Vagina (tissue), 2 donors: ENCODE results near the gene PRM3. TPM values are rescaled to one million over a fixed set of nuclear protein-coding genes. Genes with fewer than 3 reads are reported as not detected.
A peak's percentile ranks its signal among the peaks of the same experiment; 100 is the strongest.
"Not testable (repeated sequence)": the region's sequence is repeated elsewhere in the genome, so short reads cannot be mapped to it uniquely, and the experiment has no call there.

Experiments used
- DNase-seq, 2 donors: peaks; one replicate each; pipeline ENCODE4 v3.0.0-alpha.2; 2017; ENCODE audit errors: extremely low spot score in 2 of 2
- H3K27ac ChIP-seq: fragments of 200-600 bp; sonication (generic); one replicate; pipeline ENCODE4 v1.5.1; 2019
- H3K27me3 ChIP-seq: fragments of 200-600 bp; sonication (generic); one replicate; pipeline ENCODE4 v1.5.1; 2019
- H3K36me3 ChIP-seq, 2 donors: fragments of 200-600 bp; sonication (generic); one replicate each; pipeline ENCODE4 v1.5.1; 2017 to 2019
- H3K4me1 ChIP-seq: fragments of 200-600 bp; sonication (generic); one replicate; pipeline ENCODE4 v1.5.1; 2019
- H3K4me3 ChIP-seq, 2 donors: fragments of 200-600 bp; sonication (generic); 1 replicate in 1 of 2; 2 replicates in 1 of 2; pipeline ENCODE4 v1.5.1; 2016 to 2019
- H3K9me3 ChIP-seq: fragments of 200-600 bp; sonication (generic); one replicate; pipeline ENCODE4 v1.5.1; 2019
- POLR2A ChIP-seq, 2 donors: fragments of 450-650 bp; IDR thresholded peaks; one replicate each; pipeline ENCODE4 v1.6.1; 2017; ENCODE audit warnings: antibody characterized with exemption in 2 of 2, mild to moderate bottlenecking in 2 of 2, moderate library complexity in 2 of 2
- POLR2AphosphoS5 ChIP-seq, 2 donors: sonication (generic); formaldehyde crosslinking; IDR thresholded peaks; one replicate each; pipeline ENCODE4 v1.9.0; 2017; ENCODE audit warnings: antibody characterized with exemption in 2 of 2, mild to moderate bottlenecking in 2 of 2, low read depth in 1 of 2; ENCODE audit not compliant: insufficient read depth in 1 of 2
- intact Hi-C: fragments of 100-400 bp; cut with DNase I; formaldehyde crosslinking; loops from one replicate; pipeline ENCODE4 v1.15.1; 2023
- total RNA-seq: library from RNA; depleted of rRNA; stranded (reverse); fragments of >200 nt; gene quantifications from one replicate; pipeline ENCODE4 v1.2.3, GENCODE V29; 2016
- TF ChIP-seq, protein P1 (sequence below), 3 experiments: fragments of 450-650 bp in 2 of 3; fragments of 200-600 bp in 1 of 3; sonication (generic) in 1 of 3; IDR thresholded peaks; one replicate each; pipeline ENCODE4 v1.5.1; 2017 to 2019; ENCODE audit warnings: antibody characterized with exemption in 3 of 3, mild to moderate bottlenecking in 2 of 3, moderate library complexity in 2 of 3

PRM3 gene
- total RNA-seq, 1 donor from 2014 or later = not detected

GRCh38 chr16:11299865-11300559, 26.6 kb upstream of the PRM3 start:
- H3K36me3 ChIP-seq = no peaks in the 10 kb centered on the region
- H3K9me3 ChIP-seq = no peaks in the 10 kb centered on the region
- H3K4me3 ChIP-seq = no peak overlapping the region
- H3K27me3 ChIP-seq = no peaks in the 10 kb centered on the region
- no peak overlapping the region for H3K27ac ChIP-seq
- no peak for TF ChIP-seq POLR2AphosphoS5 (IDR thresholded peaks at IDR 0.05; ENCODE audit: insufficient read depth in 1 of 2, low read depth in 1 of 2)
- TF ChIP-seq, protein P1, sequence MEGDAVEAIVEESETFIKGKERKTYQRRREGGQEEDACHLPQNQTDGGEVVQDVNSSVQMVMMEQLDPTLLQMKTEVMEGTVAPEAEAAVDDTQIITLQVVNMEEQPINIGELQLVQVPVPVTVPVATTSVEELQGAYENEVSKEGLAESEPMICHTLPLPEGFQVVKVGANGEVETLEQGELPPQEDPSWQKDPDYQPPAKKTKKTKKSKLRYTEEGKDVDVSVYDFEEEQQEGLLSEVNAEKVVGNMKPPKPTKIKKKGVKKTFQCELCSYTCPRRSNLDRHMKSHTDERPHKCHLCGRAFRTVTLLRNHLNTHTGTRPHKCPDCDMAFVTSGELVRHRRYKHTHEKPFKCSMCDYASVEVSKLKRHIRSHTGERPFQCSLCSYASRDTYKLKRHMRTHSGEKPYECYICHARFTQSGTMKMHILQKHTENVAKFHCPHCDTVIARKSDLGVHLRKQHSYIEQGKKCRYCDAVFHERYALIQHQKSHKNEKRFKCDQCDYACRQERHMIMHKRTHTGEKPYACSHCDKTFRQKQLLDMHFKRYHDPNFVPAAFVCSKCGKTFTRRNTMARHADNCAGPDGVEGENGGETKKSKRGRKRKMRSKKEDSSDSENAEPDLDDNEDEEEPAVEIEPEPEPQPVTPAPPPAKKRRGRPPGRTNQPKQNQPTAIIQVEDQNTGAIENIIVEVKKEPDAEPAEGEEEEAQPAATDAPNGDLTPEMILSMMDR (IDR thresholded peaks at IDR 0.05) = no peak
- no peak for TF ChIP-seq POLR2A (IDR thresholded peaks at IDR 0.05)
- intact Hi-C loops = no loop called here
- peaks cover 17% of the 10 kb centered on the region for H3K4me1 ChIP-seq
- no peak for DNase-seq

GRCh38 chr16:11298950-11299547, 25.6 kb upstream of the PRM3 start:
- H3K27me3 ChIP-seq, H3K4me3 ChIP-seq, H3K27ac ChIP-seq, H3K36me3 ChIP-seq, H3K9me3 ChIP-seq, intact Hi-C loops, DNase-seq: not testable (repeated sequence)
- peaks cover 17% of the 10 kb centered on the region for H3K4me1 ChIP-seq

DNA sequence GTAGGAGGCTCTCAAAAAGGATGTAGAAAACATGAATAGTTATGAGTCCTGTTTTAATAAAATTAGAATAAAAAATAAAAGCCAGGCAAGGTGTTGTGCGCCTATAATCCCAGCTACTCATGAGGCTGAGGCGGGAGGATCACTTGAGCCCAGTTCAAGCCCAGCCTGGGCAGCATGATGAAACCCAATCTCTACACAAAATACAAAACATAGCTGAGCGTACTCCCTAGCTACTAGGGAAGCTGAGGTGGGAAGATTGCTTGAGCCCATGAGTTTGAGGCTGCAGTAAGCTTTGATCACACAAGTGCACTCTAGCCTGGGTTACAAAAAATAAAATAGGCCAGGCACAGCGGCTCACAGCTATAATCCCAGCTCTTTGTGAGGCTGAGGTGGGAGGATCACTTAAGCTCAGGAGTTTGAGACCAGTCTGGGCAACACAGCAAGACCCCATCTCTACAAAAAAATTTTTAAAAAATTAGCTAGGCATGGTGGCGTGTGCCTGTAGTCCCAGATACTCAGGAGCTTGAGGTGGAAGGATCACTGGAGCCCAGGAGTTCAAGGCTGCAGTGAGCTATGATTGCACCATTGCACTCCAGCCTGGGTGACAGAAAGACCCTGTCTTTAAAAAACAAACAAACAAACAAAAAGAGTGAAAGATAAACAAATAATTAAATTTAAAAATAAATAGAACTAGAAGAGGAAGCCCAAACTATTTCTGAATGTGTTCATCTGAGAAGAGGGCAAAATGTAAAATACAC, 24.9 kb upstream of the PRM3 start:
- intact Hi-C loops = no loop called here
- Histone ChIP-seq H3K27ac (no peak overlapping the region), H3K27me3 (no peaks in the 10 kb centered on the region), H3K4me3 (no peak overlapping the region), H3K36me3 (no peaks in the 10 kb centered on the region), H3K4me1 (peaks cover 17% of the 10 kb centered on the region), H3K9me3 (no peaks in the 10 kb centered on the region)
- TF ChIP-seq, protein P1 (IDR thresholded peaks at IDR 0.05) = no peak
- TF ChIP-seq POLR2A (IDR thresholded peaks at IDR 0.05) (no peak), POLR2AphosphoS5 (IDR thresholded peaks at IDR 0.05; ENCODE audit: insufficient read depth in 1 of 2, low read depth in 1 of 2) (no peak)
- DNase-seq = no peak

DNA sequence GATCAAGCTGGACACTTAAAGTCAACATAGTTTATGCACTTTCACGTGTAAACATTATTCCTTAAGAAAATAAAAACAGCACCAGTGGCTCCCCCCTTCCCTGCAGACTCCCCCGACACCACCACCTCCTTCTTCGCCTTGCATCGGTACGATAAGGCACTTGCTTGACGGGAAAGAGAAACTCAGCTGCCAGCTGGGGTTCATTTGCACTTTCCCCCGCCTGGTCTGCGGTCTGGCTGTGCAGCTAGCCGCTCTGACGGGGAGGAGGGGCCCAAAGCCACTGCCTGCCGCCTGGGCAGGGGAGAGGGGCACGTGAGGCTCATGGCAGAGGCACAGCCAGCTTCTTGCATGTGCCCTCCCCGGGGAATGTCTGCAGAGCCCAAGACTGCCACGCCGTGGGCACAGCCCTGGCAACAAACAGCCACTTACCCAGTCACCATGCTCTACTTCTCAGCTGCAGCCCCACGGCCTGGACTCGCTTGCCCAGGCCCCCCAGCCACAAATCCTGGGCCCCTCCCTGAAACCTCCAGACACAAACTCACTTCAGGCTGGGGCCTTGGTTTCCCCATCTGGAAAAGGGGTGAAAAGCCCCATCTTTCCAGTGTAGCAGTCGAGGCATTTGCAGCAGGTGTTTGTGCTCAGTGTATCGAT, 24.2 kb upstream of the PRM3 start:
- TF ChIP-seq, protein P1 (IDR thresholded peaks at IDR 0.05) = no peak
- TF ChIP-seq POLR2AphosphoS5 (IDR thresholded peaks at IDR 0.05; ENCODE audit: insufficient read depth in 1 of 2, low read depth in 1 of 2) (peak in 1 of 2 donors; percentile 51), POLR2A (IDR thresholded peaks at IDR 0.05) (no peak)

DNA sequence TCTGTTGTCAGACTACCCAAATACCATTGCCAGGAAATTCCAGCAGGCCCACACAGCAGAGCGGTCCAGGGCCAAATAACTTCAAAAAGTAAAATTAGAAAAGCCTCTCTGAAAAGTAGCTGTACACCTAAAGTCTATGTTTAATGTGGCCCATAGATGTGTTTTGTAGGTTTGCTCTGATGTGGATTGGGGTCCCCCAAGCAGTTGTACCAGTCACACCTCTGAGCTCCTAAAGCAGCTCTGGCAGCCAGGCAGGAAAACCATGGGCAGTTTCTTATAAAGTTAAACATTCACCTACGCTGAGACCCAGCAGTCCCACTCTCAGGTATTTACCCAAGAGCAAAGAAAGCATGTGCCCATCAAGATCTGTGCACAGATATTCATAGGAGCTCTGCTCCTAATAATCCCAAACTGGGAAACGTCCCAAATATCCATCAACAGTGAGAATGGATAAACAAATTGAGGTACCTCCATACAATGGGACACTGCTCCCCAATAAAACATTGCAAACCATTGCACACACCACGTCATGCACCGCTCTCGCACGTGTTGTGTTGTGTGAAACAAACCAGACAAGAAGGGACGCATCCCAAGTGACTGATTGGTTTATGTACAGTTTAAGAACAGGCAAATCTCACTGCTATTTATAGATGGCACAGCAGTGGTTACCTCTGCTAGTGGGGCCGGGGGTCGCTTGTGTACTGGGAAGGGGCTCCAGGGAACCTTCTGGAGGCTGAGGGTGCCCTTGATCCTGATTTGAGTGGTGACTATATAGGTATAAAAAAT, 23.5 kb upstream of the PRM3 start:
- peak in 1 of 2 donors; percentile 37 for TF ChIP-seq POLR2AphosphoS5 (IDR thresholded peaks at IDR 0.05; ENCODE audit: insufficient read depth in 1 of 2, low read depth in 1 of 2)
- TF ChIP-seq, protein P1 (IDR thresholded peaks at IDR 0.05) = no peak
- no peaks in the 10 kb centered on the region for H3K9me3 ChIP-seq
- no peak overlapping the region for H3K27ac ChIP-seq
- no peaks in the 10 kb centered on the region for H3K27me3 ChIP-seq
- intact Hi-C loops = no loop called here
- no peaks in the 10 kb centered on the region for H3K36me3 ChIP-seq
- DNase-seq = no peak
- peak overlapping the region in 1 of 2 donors; percentile 9 for H3K4me3 ChIP-seq
- peaks cover 17% of the 10 kb centered on the region for H3K4me1 ChIP-seq

More for the DNA sequence above, 24.2 kb upstream of the PRM3 start:
- intact Hi-C loops = no loop called here
- H3K27ac ChIP-seq = no peak overlapping the region
- H3K9me3 ChIP-seq = no peaks in the 10 kb centered on the region
- H3K4me3 ChIP-seq = peak overlapping the region in 1 of 2 donors; percentile 9
- no peaks in the 10 kb centered on the region for H3K27me3 ChIP-seq
- DNase-seq = no peak
- H3K36me3 ChIP-seq = no peaks in the 10 kb centered on the region
- H3K4me1 ChIP-seq = peaks cover 17% of the 10 kb centered on the region
